ENCODE measurements around the gene IDNK.

- TF ChIP-seq CTCF (IDR thresholded peaks at IDR 0.05) (no peak), POLR2AphosphoS5 (IDR thresholded peaks at IDR 0.05) (no peak)
These were observed 58.5 kb downstream of the IDNK start for GRCh38 chr9:83681490-83681889.
